NCI-H1048 (cell line): Measurements from ENCODE around the gene CSGALNACT2.
"Not testable (repeated sequence)": the region's sequence is repeated elsewhere in the genome, so short reads cannot be mapped to it uniquely, and the experiment has no call there.

Source experiments
- DNase-seq: peaks from one replicate; lab custom pipeline; 2025; lab: John Stamatoyannopoulos, UW

Gene CSGALNACT2

DNA sequence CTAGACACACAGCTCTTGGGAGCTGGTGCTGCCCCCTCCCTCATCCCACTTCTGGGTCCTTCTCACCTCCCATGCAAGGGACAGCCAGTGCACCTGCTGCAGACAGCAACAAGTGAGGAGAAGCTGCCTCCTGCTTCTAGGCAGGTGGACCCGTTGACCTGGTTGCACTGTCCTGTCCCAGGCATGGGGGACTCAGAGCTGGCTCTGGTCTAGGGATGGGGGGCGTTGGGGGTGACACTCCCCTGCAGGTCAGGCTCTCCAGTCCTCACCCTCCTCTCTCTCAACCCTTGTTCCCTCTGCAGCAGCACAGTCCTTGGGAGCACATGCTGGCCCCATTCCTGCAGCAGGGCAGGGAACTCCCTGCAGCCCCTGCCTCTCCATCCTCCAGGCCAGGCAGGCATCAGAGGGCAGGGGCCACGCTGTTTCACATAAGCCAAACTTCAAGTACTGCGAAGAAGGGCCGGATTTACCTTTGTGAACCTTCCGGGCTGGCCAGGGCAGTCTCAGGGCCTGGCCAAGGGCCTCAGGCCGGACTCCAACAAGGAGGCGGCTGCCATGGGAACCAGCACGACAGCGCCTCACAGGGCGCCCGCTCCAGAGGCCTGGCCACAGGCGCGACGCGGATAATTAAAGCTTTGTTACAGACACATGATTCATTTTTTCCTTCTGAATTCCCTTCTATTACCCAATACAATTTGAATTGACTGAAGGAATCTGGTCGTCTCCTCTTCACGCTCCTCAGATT is 80.1 kb downstream of the CSGALNACT2 start:
- DNase-seq: no peak

GRCh38 chr10:43218951-43219837 is 80.9 kb downstream of the CSGALNACT2 start:
- no peak for DNase-seq

DNA sequence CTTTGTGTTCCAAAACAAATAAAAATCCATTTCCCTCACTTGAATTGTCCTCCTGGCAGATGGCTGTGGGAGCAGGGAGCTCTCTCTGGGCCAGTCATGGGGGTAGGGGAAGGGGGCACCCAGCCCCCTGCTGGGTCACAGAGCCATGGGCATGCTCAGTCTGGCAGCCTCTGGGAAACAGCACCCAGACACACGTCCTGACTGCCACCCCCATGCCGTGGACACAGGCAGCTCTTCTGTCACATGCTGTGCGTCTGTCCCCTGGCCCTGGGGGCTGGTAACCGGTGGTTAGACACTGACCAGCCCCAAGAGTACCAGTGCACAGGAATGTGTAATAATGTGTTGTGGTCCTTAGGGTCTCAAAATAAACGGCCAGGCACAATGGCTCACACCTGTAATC is 81.6 kb downstream of the CSGALNACT2 start:
- no peak for DNase-seq

- DNase-seq: not testable (repeated sequence)
These were observed 82.0 kb downstream of the CSGALNACT2 start for GRCh38 chr10:43220251-43220650.

DNA sequence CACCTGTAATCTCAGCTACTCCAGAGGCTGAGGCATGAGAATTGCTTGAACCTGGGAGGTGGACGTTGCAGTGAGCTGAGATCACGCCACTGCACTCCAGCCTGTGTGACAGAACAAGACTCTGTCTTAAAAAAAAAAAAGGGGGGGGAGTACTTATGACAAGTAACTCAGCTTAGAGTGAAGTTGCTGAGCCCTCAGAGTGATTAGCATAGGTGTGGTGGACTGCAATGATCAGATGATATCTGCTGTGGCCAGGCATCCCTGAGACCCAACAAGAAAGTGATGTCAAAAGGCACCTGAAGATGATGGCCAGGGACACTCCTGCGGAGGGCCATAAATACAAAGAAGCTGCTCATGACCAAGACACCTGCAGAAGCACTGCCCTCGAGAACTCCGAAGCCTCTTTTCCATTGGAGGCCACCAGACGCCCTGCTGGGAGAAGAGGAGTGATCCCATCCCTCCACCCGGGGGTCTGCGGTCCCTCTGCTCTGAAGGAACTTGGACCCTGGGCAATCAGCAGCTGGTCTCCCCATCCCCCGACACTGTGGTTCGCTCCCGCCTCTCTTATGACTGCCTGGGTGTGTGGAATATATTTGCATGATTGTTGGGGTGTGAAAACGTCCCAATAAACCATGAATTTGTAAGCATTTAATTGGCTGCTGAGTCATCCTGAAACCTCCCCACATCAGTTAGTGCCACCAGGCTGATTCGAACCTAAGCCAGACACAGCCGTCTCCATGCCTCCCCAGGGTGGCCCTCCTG is 82.6 kb downstream of the CSGALNACT2 start:
- no peak for DNase-seq

DNA sequence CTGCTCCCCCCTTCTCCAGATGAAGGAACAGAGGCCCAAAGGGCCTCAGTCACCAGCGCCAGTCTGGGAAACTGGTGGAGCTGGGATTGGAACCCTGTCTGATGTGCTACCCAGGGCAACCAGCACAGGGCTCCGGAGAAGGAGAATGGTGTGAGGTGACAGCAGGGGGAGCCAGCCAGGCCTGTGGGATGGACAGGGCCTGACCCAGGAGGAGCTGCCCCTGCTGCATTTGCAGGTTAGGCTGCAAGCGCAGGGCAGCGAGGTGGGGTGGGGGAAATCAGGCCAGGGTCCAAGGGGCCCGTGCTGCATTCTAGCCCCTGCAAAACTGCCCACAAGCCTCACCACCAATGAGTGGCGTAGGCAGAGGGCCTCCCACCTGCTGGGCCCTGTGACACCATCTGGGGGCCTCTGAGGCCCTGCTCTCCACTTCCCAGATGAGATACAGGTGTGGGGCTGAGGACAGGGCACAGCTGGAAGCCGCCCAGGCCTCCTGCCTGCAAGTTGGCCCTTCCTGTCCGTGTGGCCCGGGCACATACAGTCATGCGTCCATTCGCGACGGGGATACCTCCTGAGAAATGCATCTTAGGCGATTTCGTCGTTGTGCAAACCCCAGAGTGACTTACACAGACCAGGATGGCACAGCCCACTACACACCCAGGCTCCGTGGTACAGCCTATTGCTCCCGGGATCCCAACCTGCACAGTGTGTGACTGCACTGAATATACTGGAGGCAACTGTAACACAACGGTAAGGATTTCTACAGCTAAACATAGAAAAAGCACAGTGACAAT is 83.4 kb downstream of the CSGALNACT2 start:
- no peak for DNase-seq

DNA sequence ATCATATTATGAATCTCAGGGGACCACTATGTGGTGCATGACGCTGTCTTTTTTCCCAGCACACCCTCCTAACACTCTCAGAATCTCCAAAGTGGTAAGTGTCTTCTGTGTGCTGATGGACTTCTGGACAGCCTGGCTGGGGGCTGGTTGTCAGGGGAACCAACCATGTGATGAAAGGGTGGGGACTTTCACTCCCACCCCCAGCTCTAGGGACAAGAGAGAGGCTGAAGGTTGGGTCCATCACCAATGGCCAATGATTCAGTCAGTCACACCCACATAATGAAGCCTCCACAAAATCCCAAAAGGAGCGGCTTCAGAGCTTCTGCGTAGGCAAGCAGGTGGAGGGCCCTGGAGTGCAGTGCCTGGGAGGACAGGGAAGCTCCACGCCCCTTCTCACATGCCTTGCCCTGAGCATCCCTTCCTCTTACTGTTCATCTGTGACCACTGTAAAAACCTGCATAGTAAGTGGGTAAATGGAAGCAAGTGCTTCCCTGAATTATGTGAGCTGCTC is 84.0 kb downstream of the CSGALNACT2 start:
- no peak for DNase-seq

- DNase-seq: no peak
These were observed 84.8 kb downstream of the CSGALNACT2 start for GRCh38 chr10:43223056-43223455.

- no peak for DNase-seq
These were observed 86.1 kb downstream of the CSGALNACT2 start for GRCh38 chr10:43224321-43224720.

DNA sequence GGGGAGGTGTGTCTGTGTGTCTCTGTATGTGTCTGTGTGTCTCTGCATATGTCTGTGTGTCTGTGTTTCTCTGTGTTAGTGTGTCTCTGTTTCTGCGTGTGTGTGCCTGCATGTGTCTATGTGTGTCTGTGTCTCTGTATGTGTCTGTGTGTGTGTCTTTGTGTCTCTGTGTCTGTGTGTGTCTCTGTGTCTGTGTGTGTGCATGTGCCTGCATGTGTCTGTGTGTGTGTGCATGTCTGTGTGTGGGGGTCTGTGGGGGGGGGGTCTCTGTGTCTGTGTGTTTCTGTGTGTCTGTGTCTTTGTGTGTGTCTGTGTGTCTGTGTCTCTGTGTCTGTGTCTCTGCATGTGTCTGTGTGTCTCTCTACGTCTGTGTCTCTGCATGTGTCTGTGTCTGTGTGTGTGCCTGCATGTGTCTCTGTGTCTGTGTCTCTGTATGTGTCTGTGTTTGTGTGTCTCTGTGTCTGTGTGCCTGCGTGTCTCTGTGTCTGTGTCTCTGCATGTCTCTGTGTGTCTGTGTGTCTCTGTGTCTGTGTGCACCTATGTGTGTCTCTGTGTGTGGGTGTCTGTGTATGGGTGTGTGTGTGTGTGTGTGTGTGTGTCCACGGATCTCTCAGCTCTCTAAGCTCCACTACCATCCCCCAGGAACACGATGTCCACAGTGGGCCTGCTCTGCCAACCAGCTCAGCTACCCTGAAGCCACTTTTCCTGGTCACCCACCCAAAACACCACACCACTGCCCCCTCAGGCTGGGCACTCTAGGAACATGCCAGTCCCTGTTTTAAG is 87.0 kb downstream of the CSGALNACT2 start:
- no peak for DNase-seq

GRCh38 chr10:43225787-43226153 is 87.5 kb downstream of the CSGALNACT2 start:
- no peak for DNase-seq

- no peak for DNase-seq
These were observed 88.2 kb downstream of the CSGALNACT2 start for GRCh38 chr10:43226441-43226840.

- no peak for DNase-seq
These were observed 88.9 kb downstream of the CSGALNACT2 start for GRCh38 chr10:43226851-43227845.

DNA sequence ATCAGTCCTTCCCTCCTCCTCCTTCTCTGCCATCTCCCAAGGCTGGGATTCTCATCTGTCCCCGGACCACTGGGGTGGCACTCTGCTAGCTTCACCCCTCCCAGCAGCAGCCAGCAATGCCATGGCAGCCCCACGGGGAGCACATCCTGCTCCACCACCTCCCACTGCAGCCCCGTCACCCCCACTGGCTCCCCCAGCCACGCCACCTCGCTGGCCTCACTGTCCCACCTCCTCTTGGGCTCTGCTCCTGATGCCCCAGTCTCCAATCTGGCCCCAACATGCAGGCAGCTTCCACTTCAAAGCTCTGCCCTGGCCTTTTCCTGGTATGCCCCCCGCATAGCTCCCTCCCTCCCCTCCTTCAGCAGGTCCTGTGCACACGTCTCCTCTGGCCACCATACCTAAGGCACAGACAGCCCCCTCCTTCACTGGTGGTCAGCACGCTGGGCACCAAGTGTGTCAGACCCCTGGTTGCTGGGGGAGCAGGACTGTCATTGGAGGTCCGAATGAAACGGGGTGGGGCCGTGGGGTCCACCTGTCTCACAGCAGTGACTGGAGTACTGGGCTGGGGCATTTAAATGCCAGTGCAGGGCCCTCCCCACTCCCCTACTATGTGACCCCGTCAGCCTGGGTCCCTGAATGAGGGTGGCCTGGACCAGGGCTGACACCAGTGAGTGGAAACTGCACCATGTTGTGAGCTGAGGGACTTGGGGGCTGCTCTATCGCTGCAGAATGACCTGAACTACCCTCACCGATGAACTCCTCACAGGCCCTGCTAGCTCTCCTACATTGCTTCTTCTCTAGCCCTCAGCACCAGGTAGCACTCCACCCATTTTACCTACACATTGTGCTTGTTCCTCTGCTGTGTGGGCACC is 89.9 kb downstream of the CSGALNACT2 start:
- no peak for DNase-seq

DNA sequence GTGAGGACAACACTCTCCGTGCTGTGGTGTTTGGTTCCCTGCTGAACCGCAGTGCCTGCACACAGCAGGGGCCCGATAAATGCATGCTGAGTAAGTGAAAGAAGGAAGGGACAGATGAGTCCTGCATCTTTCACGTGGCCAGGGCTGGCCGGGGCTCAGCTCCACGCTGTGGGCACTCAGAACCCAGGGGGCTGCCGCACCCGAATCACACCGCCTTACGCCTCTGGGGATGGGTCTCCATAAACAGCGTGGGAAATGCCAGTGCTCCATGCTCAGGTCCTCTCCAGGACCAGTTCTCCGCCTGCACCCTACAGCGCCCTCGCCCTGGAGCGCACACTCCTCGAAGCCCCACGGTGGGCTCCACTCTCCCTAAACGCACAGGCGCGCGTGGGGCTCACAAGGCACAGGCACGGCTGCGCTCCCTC is 90.5 kb downstream of the CSGALNACT2 start:
- no peak for DNase-seq

- no peak for DNase-seq
These were observed 91.2 kb downstream of the CSGALNACT2 start for GRCh38 chr10:43229208-43230061.
